Mesendoderm (in vitro differentiated cells): ENCODE results near the gene PPARGC1A.

Experiments used
- DNase-seq: peaks from one replicate; pipeline ENCODE4 v3.0.0; 2013
- H2AK5ac ChIP-seq: 2 replicates; pipeline ENCODE4 v1.6.1; 2013; ENCODE audit warnings: low read length, inconsistent platforms
- H2BK120ac ChIP-seq: 2 replicates; pipeline ENCODE4 v1.6.1; 2013; ENCODE audit warnings: low read depth, mild to moderate bottlenecking, low read length, moderate library complexity, mixed read lengths
- H2BK15ac ChIP-seq: replicated peaks from 2 replicates; pipeline ENCODE4 v1.6.1; 2013; ENCODE audit warnings: low read depth, mild to moderate bottlenecking, moderate library complexity
- H2BK5ac ChIP-seq: 2 replicates; pipeline ENCODE4 v1.6.1; 2013; ENCODE audit warnings: low read length, inconsistent platforms
- H3K18ac ChIP-seq: 2 replicates; pipeline ENCODE4 v1.6.1; 2013; ENCODE audit warnings: mild to moderate bottlenecking, low read length, mixed read lengths
- H3K23ac ChIP-seq: one replicate; pipeline ENCODE4 v1.6.1; 2013; ENCODE audit warnings: low read length
- H3K27ac ChIP-seq: 2 replicates; pipeline ENCODE4 v1.5.1; 2013; ENCODE audit warnings: low read depth, mild to moderate bottlenecking, inconsistent platforms, low read length, moderate library complexity
- H3K27me3 ChIP-seq: 2 replicates; pipeline ENCODE4 v1.6.1; 2013; ENCODE audit warnings: low read length, control low read depth, mild to moderate bottlenecking, inconsistent platforms; ENCODE audit not compliant: insufficient read depth, poor library complexity
- H3K36me3 ChIP-seq: 2 replicates; pipeline ENCODE4 v1.6.1; 2013; ENCODE audit warnings: low read length, inconsistent platforms; ENCODE audit not compliant: control insufficient read depth, insufficient read depth
- H3K4ac ChIP-seq: one replicate; pipeline ENCODE4 v1.6.1; 2013; ENCODE audit warnings: low read depth, mild to moderate bottlenecking, low read length, moderate library complexity
- H3K4me1 ChIP-seq: 2 replicates; pipeline ENCODE4 v1.6.1; 2013; ENCODE audit warnings: low read depth, low read length, inconsistent platforms; ENCODE audit not compliant: control insufficient read depth
- H3K4me2 ChIP-seq: 2 replicates; pipeline ENCODE4 v1.6.1; 2013; ENCODE audit warnings: low read length
- H3K4me3 ChIP-seq: 2 replicates; pipeline ENCODE4 v1.5.1; 2013; ENCODE audit warnings: mild to moderate bottlenecking, low read length
- H3K56ac ChIP-seq: one replicate; pipeline ENCODE4 v1.6.1; 2013; ENCODE audit warnings: low read length
- H3K79me1 ChIP-seq: 2 replicates; pipeline ENCODE4 v1.6.1; 2013; ENCODE audit warnings: low read length, inconsistent platforms
- H3K79me2 ChIP-seq: 2 replicates; pipeline ENCODE4 v1.6.1; 2013; ENCODE audit warnings: mild to moderate bottlenecking, low read length; ENCODE audit not compliant: control insufficient read depth, insufficient read depth
- H3K9ac ChIP-seq: 2 replicates; pipeline ENCODE4 v1.6.1; 2013; ENCODE audit warnings: low read length, inconsistent platforms
- H4K5ac ChIP-seq: one replicate; pipeline ENCODE4 v1.6.1; 2013; ENCODE audit warnings: low read length
- H4K8ac ChIP-seq: one replicate; pipeline ENCODE4 v1.6.1; 2013; ENCODE audit warnings: low read depth, mild to moderate bottlenecking, control low read depth, low read length, moderate library complexity
- WGBS: extraction: QIAGEN DNeasy Blood & Tissue Kit; methylation state at CpG from one replicate; pipeline ENCODE4 v1.1.7; 2013; ENCODE audit warnings: low lambda C conversion rate, missing lambda C conversion rate; ENCODE audit not compliant: insufficient coverage; ENCODE audit errors: extremely low coverage; 5-methylcytosine and 5-hydroxymethylcytosine counted together

Gene PPARGC1A

GRCh38 chr4:23876418-23877089, 13.3 kb downstream of the PPARGC1A start:
- Histone ChIP-seq H3K4me1 (peaks cover 19% of the 10 kb centered on the region), H3K27me3 (no peaks in the 10 kb centered on the region), H2BK5ac (no peak overlapping the region), H3K36me3 (no peaks in the 10 kb centered on the region), H2BK120ac (no peak overlapping the region), H3K27ac (no peak overlapping the region), H3K4me2 (no peak overlapping the region), H3K79me2 (no peaks in the 10 kb centered on the region), H2AK5ac (no peak overlapping the region), H3K56ac (no peak overlapping the region), H3K4me3 (no peak overlapping the region), H3K23ac (no peak overlapping the region), H4K5ac (no peak overlapping the region), H4K8ac (no peak overlapping the region), H3K18ac (peak overlapping the region; percentile 39), H3K4ac (peak overlapping the region; percentile 48), H2BK15ac (no peak overlapping the region), H3K9ac (no peak overlapping the region), H3K79me1 (no peaks in the 10 kb centered on the region)
- DNase-seq = peak; percentile 48
- WGBS = no CpG with 5 or more reads among the region's 3 CpGs

- Histone ChIP-seq H3K56ac (no peak overlapping the region), H3K9ac (no peak overlapping the region), H3K4me1 (peaks cover 19% of the 10 kb centered on the region), H3K27me3 (no peaks in the 10 kb centered on the region), H3K4me2 (no peak overlapping the region), H2BK15ac (no peak overlapping the region), H4K5ac (no peak overlapping the region), H3K36me3 (no peaks in the 10 kb centered on the region), H3K18ac (no peak overlapping the region), H2AK5ac (no peak overlapping the region), H2BK120ac (no peak overlapping the region), H2BK5ac (no peak overlapping the region), H3K27ac (no peak overlapping the region), H4K8ac (no peak overlapping the region), H3K4me3 (no peak overlapping the region), H3K23ac (no peak overlapping the region), H3K79me1 (no peaks in the 10 kb centered on the region), H3K4ac (no peak overlapping the region), H3K79me2 (no peaks in the 10 kb centered on the region)
- WGBS = no CpG with 5 or more reads among the region's 6 CpGs
- no peak for DNase-seq
Observed at GRCh38 chr4:23875317-23875716, 14.5 kb downstream of the PPARGC1A start.

- no CpG with 5 or more reads among the region's 2 CpGs for WGBS
- Histone ChIP-seq H3K27me3 (no peaks in the 10 kb centered on the region), H3K27ac (no peak overlapping the region), H4K8ac (no peak overlapping the region), H2AK5ac (no peak overlapping the region), H3K4me1 (peaks cover 16% of the 10 kb centered on the region), H3K36me3 (no peaks in the 10 kb centered on the region), H3K4ac (no peak overlapping the region), H3K56ac (no peak overlapping the region), H3K18ac (no peak overlapping the region), H3K9ac (no peak overlapping the region), H3K79me2 (no peaks in the 10 kb centered on the region), H3K4me2 (no peak overlapping the region), H2BK120ac (no peak overlapping the region), H4K5ac (no peak overlapping the region), H2BK5ac (no peak overlapping the region), H3K4me3 (no peak overlapping the region), H3K23ac (no peak overlapping the region), H2BK15ac (no peak overlapping the region), H3K79me1 (no peaks in the 10 kb centered on the region)
- no peak for DNase-seq
Observed at GRCh38 chr4:23874536-23874901, 15.3 kb downstream of the PPARGC1A start.

GRCh38 chr4:23873717-23874535, 15.9 kb downstream of the PPARGC1A start:
- Histone ChIP-seq H3K4me1 (peaks cover 12% of the 10 kb centered on the region), H2BK120ac (no peak overlapping the region), H3K4me3 (no peak overlapping the region), H3K4me2 (no peak overlapping the region), H3K27ac (no peak overlapping the region), H3K18ac (no peak overlapping the region), H4K8ac (no peak overlapping the region), H3K27me3 (no peaks in the 10 kb centered on the region), H2BK15ac (no peak overlapping the region), H4K5ac (no peak overlapping the region), H3K79me1 (no peaks in the 10 kb centered on the region), H2AK5ac (no peak overlapping the region), H3K56ac (no peak overlapping the region), H2BK5ac (no peak overlapping the region), H3K79me2 (no peaks in the 10 kb centered on the region), H3K4ac (no peak overlapping the region), H3K23ac (no peak overlapping the region), H3K36me3 (no peaks in the 10 kb centered on the region), H3K9ac (no peak overlapping the region)
- no CpG with 5 or more reads among the region's 7 CpGs for WGBS
- no peak for DNase-seq

- H4K8ac ChIP-seq = no peak overlapping the region
- H4K5ac ChIP-seq = no peak overlapping the region
- H2BK120ac ChIP-seq = no peak overlapping the region
- no peaks in the 10 kb centered on the region for H3K79me2 ChIP-seq
- no peak overlapping the region for H3K56ac ChIP-seq
- H2BK15ac ChIP-seq = no peak overlapping the region
- H3K4me1 ChIP-seq = peaks cover 3% of the 10 kb centered on the region
- no peaks in the 10 kb centered on the region for H3K36me3 ChIP-seq
- no peak overlapping the region for H3K4me2 ChIP-seq
- no peak overlapping the region for H3K4me3 ChIP-seq
- H2BK5ac ChIP-seq = no peak overlapping the region
- H3K23ac ChIP-seq = no peak overlapping the region
- no peak overlapping the region for H3K27ac ChIP-seq
- H3K4ac ChIP-seq = no peak overlapping the region
- no peaks in the 10 kb centered on the region for H3K79me1 ChIP-seq
- WGBS = no CpG with 5 or more reads among the region's 2 CpGs
- no peak overlapping the region for H2AK5ac ChIP-seq
- H3K18ac ChIP-seq = no peak overlapping the region
- DNase-seq = no peak
- H3K27me3 ChIP-seq = no peaks in the 10 kb centered on the region
- no peak overlapping the region for H3K9ac ChIP-seq
Observed at GRCh38 chr4:23871426-23871825, 18.4 kb downstream of the PPARGC1A start.
